Gastrocnemius medialis (tissue), 4 donors: ENCODE measurements around the gene MON2. TPM values are rescaled to one million over a fixed set of nuclear protein-coding genes. Genes with fewer than 3 reads are reported as not detected.

Experiments used
- ATAC-seq, 2 donors: fragments of 150-250 bp; one replicate each; pipeline ENCODE4 v1.9.1; 2016
- DNase-seq, 2 donors: peaks; one replicate each; pipeline ENCODE4 v3.0.0-alpha.2; 2019
- H3K27ac ChIP-seq, 4 donors: fragments of 200-600 bp; sonication (generic); 1 replicate in 1 of 4; 2 replicates in 3 of 4; pipeline ENCODE4 v1.5.1; 2016 to 2018; ENCODE audit warnings: mild to moderate bottlenecking in 2 of 4, moderate library complexity in 1 of 4
- H3K27me3 ChIP-seq, 3 donors: fragments of 200-600 bp; sonication (generic) in 2 of 3; 1 replicate in 1 of 3; 2 replicates in 2 of 3; pipeline versions ENCODE4 v1.5.1 to v1.6.0; 2016 to 2019; ENCODE audit warnings: mild to moderate bottlenecking in 1 of 3, moderate library complexity in 1 of 3
- H3K36me3 ChIP-seq, 2 donors: fragments of 200-600 bp; sonication (generic) in 1 of 2; one replicate each; pipeline ENCODE4 v1.5.1; 2017 to 2018
- H3K4me1 ChIP-seq, 2 donors: fragments of 200-600 bp; sonication (generic) in 1 of 2; one replicate each; pipeline ENCODE4 v1.5.1; 2016 to 2017; ENCODE audit warnings: mild to moderate bottlenecking in 2 of 2
- H3K4me3 ChIP-seq, 4 donors: fragments of 200-600 bp; sonication (generic) in 3 of 4; 1 replicate in 1 of 4; 2 replicates in 3 of 4; pipeline ENCODE4 v1.5.1; 2016 to 2019; ENCODE audit warnings: mild to moderate bottlenecking in 2 of 4
- H3K9me3 ChIP-seq, 3 donors: fragments of 200-600 bp; sonication (generic) in 2 of 3; 1 replicate in 1 of 3; 2 replicates in 2 of 3; pipeline ENCODE4 v1.5.1; 2016 to 2019
- POLR2A ChIP-seq, 2 donors: fragments of 450-650 bp; IDR thresholded peaks; one replicate each; pipeline ENCODE4 v1.6.1; 2017; ENCODE audit warnings: antibody characterized with exemption in 2 of 2, mild to moderate bottlenecking in 2 of 2, moderate library complexity in 2 of 2
- in situ Hi-C, 4 donors: fragments of 200-750 bp; cut with MboI; loops; one replicate each; pipeline versions ENCODE4 v1.15.0 to v1.8.0; 2017; ENCODE audit warnings: low sequenced_read_pairs in 4 of 4
- intact Hi-C: fragments of 100-400 bp; cut with DNase I; formaldehyde crosslinking; loops from one replicate; pipeline ENCODE4 v1.15.1; 2023; ENCODE audit warnings: low total_unique reads
- total RNA-seq, 4 donors: library from RNA; depleted of rRNA; stranded (reverse); fragments of >200 nt; gene quantifications; one replicate each; pipeline versions ENCODE4 v1.1.0 to v1.2.3, GENCODE V29; 2016
- TF ChIP-seq, protein P1 (sequence below), 5 experiments: fragments of 450-650 bp in 3 of 5; fragments of 200-600 bp in 2 of 5; sonication (generic) in 2 of 5; IDR thresholded peaks in 4 of 5; conservative IDR thresholded peaks in 1 of 5; 1 replicate in 4 of 5; 2 replicates in 1 of 5; pipeline ENCODE4 v1.5.1; 2016 to 2019; ENCODE audit warnings: antibody characterized with exemption in 5 of 5, mild to moderate bottlenecking in 3 of 5, moderate library complexity in 3 of 5

MON2 gene
- total RNA-seq, 4 donors from 2014 or later = 9.2 to 57.2 (median 12.9) TPM

DNA sequence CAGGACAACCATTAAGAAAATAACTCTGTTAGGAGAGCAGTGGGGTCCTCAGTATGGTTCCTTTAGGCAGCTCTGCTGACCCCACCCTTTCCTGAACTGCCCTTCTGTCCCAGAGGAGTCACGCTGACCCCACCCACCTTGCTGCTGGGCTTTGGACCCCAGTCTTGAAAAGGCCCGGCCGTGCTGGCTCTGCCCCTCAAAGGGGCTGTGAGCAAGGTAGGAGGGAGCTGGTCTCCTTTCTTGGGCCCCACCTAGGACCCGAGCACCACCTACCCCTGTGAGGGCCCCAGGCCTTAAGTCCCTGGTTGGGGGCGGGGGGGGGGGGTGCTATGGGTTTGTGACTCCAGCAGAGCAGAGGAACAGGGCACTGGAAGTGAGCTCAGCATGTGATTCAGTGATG is 171.1 kb downstream of the MON2 start:
- no peak for ATAC-seq
- in situ Hi-C loops = no loop called here

DNA sequence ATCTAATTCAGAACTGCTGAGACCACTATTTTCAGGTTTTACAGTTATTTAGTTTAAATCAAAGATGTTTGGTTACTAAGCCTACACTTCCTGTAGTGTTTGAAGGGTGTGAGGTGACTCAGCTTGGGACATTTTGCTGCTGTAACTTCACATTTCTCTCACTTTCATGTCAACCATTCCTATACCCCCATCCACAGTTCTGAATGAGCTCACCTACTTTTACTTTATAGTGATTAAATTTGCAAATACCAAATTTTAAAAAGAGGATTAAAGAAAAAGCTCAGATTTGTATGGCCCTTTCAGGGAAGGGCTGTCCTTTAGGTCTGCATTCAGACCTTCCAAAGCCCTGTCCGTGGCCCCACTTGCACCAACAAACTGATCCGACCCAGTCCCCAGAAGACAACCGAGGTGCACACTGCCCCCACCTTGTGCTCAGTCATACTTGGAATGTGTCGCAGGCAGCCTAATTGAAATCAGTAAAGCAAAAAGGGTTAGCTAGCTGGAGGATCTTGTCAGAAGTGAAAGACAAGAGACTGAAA is 174.4 kb downstream of the MON2 start:
- ATAC-seq (no peak), DNase-seq (no peak)
- H3K4me3 ChIP-seq = no peak overlapping the region
- no peaks in the 10 kb centered on the region for H3K36me3 ChIP-seq
- H3K27me3 ChIP-seq = no peaks in the 10 kb centered on the region
- TF ChIP-seq, protein P1, sequence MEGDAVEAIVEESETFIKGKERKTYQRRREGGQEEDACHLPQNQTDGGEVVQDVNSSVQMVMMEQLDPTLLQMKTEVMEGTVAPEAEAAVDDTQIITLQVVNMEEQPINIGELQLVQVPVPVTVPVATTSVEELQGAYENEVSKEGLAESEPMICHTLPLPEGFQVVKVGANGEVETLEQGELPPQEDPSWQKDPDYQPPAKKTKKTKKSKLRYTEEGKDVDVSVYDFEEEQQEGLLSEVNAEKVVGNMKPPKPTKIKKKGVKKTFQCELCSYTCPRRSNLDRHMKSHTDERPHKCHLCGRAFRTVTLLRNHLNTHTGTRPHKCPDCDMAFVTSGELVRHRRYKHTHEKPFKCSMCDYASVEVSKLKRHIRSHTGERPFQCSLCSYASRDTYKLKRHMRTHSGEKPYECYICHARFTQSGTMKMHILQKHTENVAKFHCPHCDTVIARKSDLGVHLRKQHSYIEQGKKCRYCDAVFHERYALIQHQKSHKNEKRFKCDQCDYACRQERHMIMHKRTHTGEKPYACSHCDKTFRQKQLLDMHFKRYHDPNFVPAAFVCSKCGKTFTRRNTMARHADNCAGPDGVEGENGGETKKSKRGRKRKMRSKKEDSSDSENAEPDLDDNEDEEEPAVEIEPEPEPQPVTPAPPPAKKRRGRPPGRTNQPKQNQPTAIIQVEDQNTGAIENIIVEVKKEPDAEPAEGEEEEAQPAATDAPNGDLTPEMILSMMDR (IDR thresholded peaks at IDR 0.05 in 4 of 5, conservative IDR thresholded peaks at IDR 0.05 in 1 of 5) = no peak
- TF ChIP-seq POLR2A (IDR thresholded peaks at IDR 0.05) = no peak
- H3K9me3 ChIP-seq = no peaks in the 10 kb centered on the region
- no peak overlapping the region for H3K27ac ChIP-seq
- in situ Hi-C loops = no loop called here
- intact Hi-C loops = no loop called here
- no peaks in the 10 kb centered on the region for H3K4me1 ChIP-seq

More for the DNA sequence above, 171.1 kb downstream of the MON2 start:
- no peaks in the 10 kb centered on the region for H3K36me3 ChIP-seq
- H3K27me3 ChIP-seq = peaks cover 9 to 19% (median 16%) of the 10 kb centered on the region in 3 donors
- H3K27ac ChIP-seq = no peak overlapping the region
- no peak overlapping the region for H3K4me3 ChIP-seq
- H3K9me3 ChIP-seq = no peaks in the 10 kb centered on the region
- H3K4me1 ChIP-seq = peaks cover 2 to 3% of the 10 kb centered on the region in 2 donors
- no peak for DNase-seq
- intact Hi-C loops = no loop called here
- TF ChIP-seq, protein P1 (IDR thresholded peaks at IDR 0.05 in 4 of 5, conservative IDR thresholded peaks at IDR 0.05 in 1 of 5) = no peak
- no peak for TF ChIP-seq POLR2A (IDR thresholded peaks at IDR 0.05)

DNA sequence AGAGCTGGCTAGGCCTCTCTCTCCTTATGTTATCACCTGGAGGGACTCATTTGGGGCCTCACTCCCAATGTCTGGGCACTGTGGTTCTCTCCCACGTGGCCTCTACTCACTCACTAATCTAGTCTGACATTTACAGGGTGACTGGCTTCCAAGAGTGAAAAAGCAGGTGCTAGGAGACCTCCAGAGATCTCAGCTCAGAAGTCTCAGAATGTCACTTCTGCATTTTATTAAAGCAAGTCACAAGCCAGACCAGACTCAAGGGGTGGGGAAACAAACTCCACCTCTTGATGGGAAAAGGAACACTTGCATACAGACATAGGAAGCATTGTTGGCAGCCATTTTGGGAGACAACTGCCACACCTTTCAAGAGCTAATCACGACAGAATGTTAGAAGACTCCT is 175.9 kb downstream of the MON2 start:
- in situ Hi-C loops = no loop called here
- no peak for DNase-seq
- Histone ChIP-seq H3K36me3 (no peaks in the 10 kb centered on the region), H3K4me1 (no peaks in the 10 kb centered on the region), H3K9me3 (no peaks in the 10 kb centered on the region), H3K4me3 (no peak overlapping the region), H3K27ac (no peak overlapping the region), H3K27me3 (no peaks in the 10 kb centered on the region)
- no peak for TF ChIP-seq POLR2A (IDR thresholded peaks at IDR 0.05)
- TF ChIP-seq, protein P1 (IDR thresholded peaks at IDR 0.05 in 4 of 5, conservative IDR thresholded peaks at IDR 0.05 in 1 of 5) = no peak
- intact Hi-C loops = no loop called here
- ATAC-seq = no peak

DNA sequence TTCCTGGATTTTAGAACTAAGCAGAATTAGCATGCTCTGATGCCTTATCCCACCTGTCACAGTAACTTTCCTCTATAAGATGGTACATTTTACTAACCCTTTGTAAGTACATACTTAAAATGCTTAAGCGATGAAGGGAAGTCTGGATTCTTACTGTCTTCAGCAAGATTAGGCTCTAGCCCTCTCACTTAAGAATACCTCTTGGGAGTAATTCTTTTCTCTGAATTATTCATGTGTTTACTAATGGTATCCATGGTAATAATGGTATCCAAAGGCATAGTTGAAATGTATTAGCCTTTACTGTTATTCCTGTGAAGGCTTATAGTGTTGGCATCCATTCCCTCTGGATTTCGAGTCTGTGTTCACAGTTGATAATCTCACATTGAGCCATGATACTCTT is 176.9 kb downstream of the MON2 start:
- Histone ChIP-seq H3K36me3 (no peaks in the 10 kb centered on the region), H3K27me3 (no peaks in the 10 kb centered on the region), H3K4me3 (no peak overlapping the region), H3K9me3 (no peaks in the 10 kb centered on the region), H3K27ac (no peak overlapping the region), H3K4me1 (no peaks in the 10 kb centered on the region)
- intact Hi-C loops (no loop called here), in situ Hi-C loops (no loop called here)
- no peak for TF ChIP-seq POLR2A (IDR thresholded peaks at IDR 0.05)
- TF ChIP-seq, protein P1 (IDR thresholded peaks at IDR 0.05 in 4 of 5, conservative IDR thresholded peaks at IDR 0.05 in 1 of 5) = no peak
- ATAC-seq (no peak), DNase-seq (no peak)

DNA sequence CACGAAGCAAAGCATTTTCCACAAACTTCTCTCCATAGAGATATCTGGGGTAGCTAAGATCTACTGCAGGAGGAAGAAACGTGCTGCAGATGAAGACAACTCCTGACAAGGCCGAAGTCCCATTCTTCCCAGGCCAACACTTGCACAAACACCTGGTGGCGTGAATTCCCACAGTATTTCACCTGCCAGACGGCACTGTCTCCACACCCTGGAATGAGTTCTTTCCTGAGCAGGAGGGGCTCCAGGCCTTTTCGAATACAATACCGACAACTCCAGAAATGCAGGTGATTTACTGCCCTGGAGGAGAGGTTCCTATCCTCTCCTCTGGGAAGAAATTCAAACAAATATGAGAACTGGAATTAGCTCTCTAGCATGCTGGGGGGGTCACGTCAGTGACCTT is 179.9 kb downstream of the MON2 start:
- no peak overlapping the region for H3K27ac ChIP-seq

More for the DNA sequence above, 179.9 kb downstream of the MON2 start:
- Histone ChIP-seq H3K36me3 (no peaks in the 10 kb centered on the region), H3K4me3 (no peak overlapping the region), H3K27me3 (no peaks in the 10 kb centered on the region), H3K4me1 (no peaks in the 10 kb centered on the region), H3K9me3 (no peaks in the 10 kb centered on the region)
- DNase-seq = no peak
- no peak for ATAC-seq
- in situ Hi-C loops (no loop called here), intact Hi-C loops (no loop called here)
- no peak for TF ChIP-seq POLR2A (IDR thresholded peaks at IDR 0.05)
- TF ChIP-seq, protein P1 (IDR thresholded peaks at IDR 0.05 in 4 of 5, conservative IDR thresholded peaks at IDR 0.05 in 1 of 5) = no peak
